GM12891 (cell line): ENCODE measurements around the gene ZNF420. TPM values are rescaled to one million over a fixed set of nuclear protein-coding genes. Genes with fewer than 3 reads are reported as not detected.
"Not testable (repeated sequence)": the region's sequence is repeated elsewhere in the genome, so short reads cannot be mapped to it uniquely, and the experiment has no call there.

Source experiments
- DNase-seq: peaks from one replicate; pipeline ENCODE4 v3.0.0; 2011; ENCODE audit warnings: low spot score; ENCODE audit not compliant: insufficient read length
- FAIRE-seq: peaks from 2 replicates; lab custom pipeline; 2011; peaks lifted over from hg19 to GRCh38; lab: Jason Lieb, UNC
- PAX5 ChIP-seq: IDR thresholded peaks from 2 replicates; pipeline ENCODE4 v1.6.1; 2011; ENCODE audit warnings: low read length, moderate library complexity, mild to moderate bottlenecking; ENCODE audit not compliant: insufficient read depth, severe bottlenecking
- POLR2A ChIP-seq: IDR thresholded peaks from 2 replicates; pipeline ENCODE4 v1.6.1; 2011; ENCODE audit warnings: low read depth, low read length, control low read depth
- POLR2AphosphoS5 ChIP-seq: IDR thresholded peaks from 2 replicates; pipeline ENCODE4 v1.6.1; 2011; ENCODE audit warnings: low read depth, low read length, control low read depth
- POU2F2 ChIP-seq: IDR thresholded peaks from 2 replicates; pipeline ENCODE4 v1.6.1; 2011; ENCODE audit warnings: low read depth, mild to moderate bottlenecking, control low read depth, low read length, moderate library complexity
- SPI1 ChIP-seq: IDR thresholded peaks from 2 replicates; pipeline ENCODE4 v1.6.1; 2011; ENCODE audit warnings: low read depth, low read length, control low read depth
- TAF1 ChIP-seq: IDR thresholded peaks from 2 replicates; pipeline ENCODE4 v1.6.1; 2011; ENCODE audit warnings: low read depth, low read length, control low read depth
- polyA plus RNA-seq: library from polyadenylated mRNA; unstranded; fragments of >200 nt; gene quantifications from one replicate; pipeline ENCODE4 v1.2.1, GENCODE V29; 2012; ENCODE audit warnings: low read depth, missing spikeins, inconsistent platforms; ENCODE audit not compliant: missing spikeins

ZNF420 gene
- 3.2 TPM for polyA plus RNA-seq

GRCh38 chr19:37077934-37078716 lies at the start of gene ZNF420:
TSS of gene ZNF420 (plus strand) at chr19:37078433. CDS start at chr19:37089119, 10,686 bp downstream.
- FAIRE-seq (peak; percentile 99), DNase-seq (peak; percentile 82)
- TF ChIP-seq POU2F2: 0 out of 2 replicates have a peak, but pooled peaks have one; percentile 19
- TF ChIP-seq TAF1: peak; percentile 58; the same call in 1 of the 2 replicates
- TF ChIP-seq POLR2AphosphoS5: peak; percentile 38
- TF ChIP-seq PAX5: peak; percentile 93
- no peak for TF ChIP-seq SPI1
- peak; percentile 70 for TF ChIP-seq POLR2A

GRCh38 chr19:37045140-37045539 lies 33.1 kb upstream of the ZNF420 start:
- no peak for FAIRE-seq
- TF ChIP-seq PAX5 (no peak), POLR2AphosphoS5 (no peak)
- DNase-seq: no peak

GRCh38 chr19:37055330-37055729 lies 22.9 kb upstream of the ZNF420 start:
- FAIRE-seq (no peak), DNase-seq (no peak)
- TF ChIP-seq TAF1 (no peak), SPI1 (no peak), POU2F2 (no peak), PAX5 (no peak), POLR2A (no peak), POLR2AphosphoS5 (no peak)

GRCh38 chr19:37056776-37057175 lies 21.5 kb upstream of the ZNF420 start:
- no peak for FAIRE-seq
- DNase-seq: no peak
- TF ChIP-seq SPI1 (no peak), POU2F2 (no peak), POLR2AphosphoS5 (no peak), PAX5 (no peak), TAF1 (no peak), POLR2A (no peak)

- TF ChIP-seq POLR2AphosphoS5: no peak
- TF ChIP-seq SPI1: no peak
- no peak for TF ChIP-seq POU2F2
- no peak for TF ChIP-seq TAF1
- no peak for TF ChIP-seq PAX5
- TF ChIP-seq POLR2A: no peak
- FAIRE-seq: no peak
Observed at GRCh38 chr19:37059142-37059541, 19.1 kb upstream of the ZNF420 start.

GRCh38 chr19:37064886-37065285 lies 13.3 kb upstream of the ZNF420 start:
- not testable (repeated sequence) for FAIRE-seq, DNase-seq

More at GRCh38 chr19:37059142-37059541, 19.1 kb upstream of the ZNF420 start:
- DNase-seq: no peak

- DNase-seq (no peak), FAIRE-seq (no peak)
- TF ChIP-seq SPI1 (no peak), POU2F2 (no peak), POLR2AphosphoS5 (no peak), PAX5 (no peak), POLR2A (no peak), TAF1 (no peak)
Observed at GRCh38 chr19:37074111-37074510, 4.1 kb upstream of the ZNF420 start.

- TF ChIP-seq SPI1 (no peak), POLR2A (no peak), TAF1 (no peak), POU2F2 (no peak), PAX5 (no peak), POLR2AphosphoS5 (no peak)
- FAIRE-seq: no peak
- no peak for DNase-seq
Observed at GRCh38 chr19:37074819-37075362, 3.3 kb upstream of the ZNF420 start.

GRCh38 chr19:37076524-37076923 lies 1.7 kb upstream of the ZNF420 start:
- FAIRE-seq, DNase-seq: not testable (repeated sequence)

- DNase-seq (no peak), FAIRE-seq (no peak)
- TF ChIP-seq TAF1: no peak
- TF ChIP-seq PAX5: no peak
- TF ChIP-seq POLR2AphosphoS5: no peak; the same call in 1 of the 2 replicates
- no peak for TF ChIP-seq POU2F2
- TF ChIP-seq POLR2A: no peak
- no peak for TF ChIP-seq SPI1
Observed at GRCh38 chr19:37077501-37077933, 716 bp upstream of the ZNF420 start.
